GM12872 (cell line): ENCODE data around the gene ZNF275.

Experiments
- CTCF ChIP-seq: IDR thresholded peaks from 3 replicates; pipeline ENCODE4 v1.5.1; 2011; ENCODE audit warnings: low read depth, mild to moderate bottlenecking, low read length, moderate library complexity; ENCODE audit not compliant: insufficient read depth

The ZNF275 gene

GRCh38 chrX:153333266-153333665, 687 bp upstream of the ZNF275 start:
- TF ChIP-seq CTCF: no peak

DNA sequence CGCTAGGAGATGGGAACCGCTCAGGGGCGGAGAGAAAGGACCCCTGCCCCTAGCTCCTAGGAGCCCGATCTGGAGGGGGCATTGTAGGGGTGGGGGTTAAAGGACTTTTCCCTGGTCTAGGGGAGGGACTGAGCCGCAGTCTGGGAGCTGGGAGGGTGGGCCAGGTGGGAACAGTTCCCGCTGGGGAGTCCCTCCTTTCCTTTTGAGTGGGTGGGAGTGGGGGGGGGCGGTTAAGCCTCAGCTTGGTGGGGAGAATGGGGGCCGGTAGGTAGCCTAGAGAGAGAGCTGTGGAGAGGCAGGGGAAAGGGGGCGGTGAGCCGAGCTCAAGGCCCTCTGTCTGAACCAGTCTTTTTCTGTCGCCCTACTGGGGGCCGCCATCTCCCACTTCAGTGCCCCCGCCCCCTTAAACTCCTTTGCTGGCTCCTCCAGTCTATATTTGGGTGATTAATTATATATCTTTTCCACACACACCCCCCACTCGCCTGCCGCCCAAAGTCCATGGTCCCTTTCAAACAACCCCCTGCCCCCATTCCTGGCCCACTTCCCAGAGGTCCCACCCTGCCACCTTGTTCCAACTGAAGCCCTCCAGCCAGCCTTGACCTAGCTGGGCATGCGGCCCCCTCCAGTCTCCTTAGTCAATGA, 822 bp downstream of the ZNF275 start:
- TF ChIP-seq CTCF: no peak

GRCh38 chrX:153336121-153336894, 2.4 kb downstream of the ZNF275 start:
- TF ChIP-seq CTCF: no peak

DNA sequence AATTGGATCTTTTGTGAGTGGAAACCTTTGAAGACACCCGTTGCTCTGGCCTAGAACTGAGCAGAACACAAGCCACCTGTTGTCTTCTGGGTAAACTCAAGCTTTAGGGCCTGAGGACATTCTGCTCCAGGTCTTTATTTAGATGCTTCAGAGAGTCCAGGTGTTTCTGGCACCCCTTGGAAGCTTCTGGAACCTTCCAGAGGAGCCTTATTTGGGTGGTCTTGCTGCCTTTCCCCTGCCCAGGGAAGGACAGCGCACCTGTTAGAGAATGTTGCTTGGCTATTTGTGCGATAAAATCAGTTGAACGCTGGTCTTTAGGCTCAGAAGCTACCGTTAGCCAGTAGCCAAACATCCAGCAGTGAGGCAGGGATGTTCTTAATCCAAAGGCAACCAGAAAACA, 3.0 kb downstream of the ZNF275 start:
- no peak for TF ChIP-seq CTCF

DNA sequence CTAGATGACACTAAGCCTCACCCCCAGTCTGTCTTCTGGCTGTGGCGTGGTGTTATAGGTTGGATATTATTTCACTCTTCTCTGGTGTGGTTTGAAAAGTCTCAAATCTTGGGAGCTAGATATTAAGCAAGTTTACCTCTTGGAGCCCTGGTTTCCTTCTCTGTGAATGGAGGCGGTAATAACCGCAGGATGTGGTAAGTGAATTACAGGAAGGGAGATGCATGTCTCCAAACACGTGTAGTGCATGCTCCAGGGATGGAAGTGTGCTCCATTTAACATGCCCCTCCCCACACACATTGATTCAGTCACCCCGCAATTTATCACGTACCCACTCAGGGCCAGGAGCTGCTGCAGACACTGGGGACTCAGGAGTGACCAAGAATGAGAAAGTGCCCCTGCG, 4.9 kb downstream of the ZNF275 start:
- no peak for TF ChIP-seq CTCF

GRCh38 chrX:153339662-153340061, 5.7 kb downstream of the ZNF275 start:
- TF ChIP-seq CTCF: no peak

- no peak for TF ChIP-seq CTCF
These were observed 6.2 kb downstream of the ZNF275 start for GRCh38 chrX:153340111-153340510.
